Measurements from ENCODE around the gene ANLN.
"Not testable (repeated sequence)": the region's sequence is repeated elsewhere in the genome, so short reads cannot be mapped to it uniquely, and the experiment has no call there.

Gene ANLN

GRCh38 chr7:36462551-36463137 is 73.0 kb downstream of the ANLN start:
- no peak for DNase-seq (ENCODE audit: insufficient read length, low spot score)
- FAIRE-seq, result no peak

GRCh38 chr7:36464271-36464670 is 74.6 kb downstream of the ANLN start:
- DNase-seq (ENCODE audit: insufficient read length, low spot score) (no peak), FAIRE-seq (no peak)

- DNase-seq (ENCODE audit: insufficient read length, low spot score); FAIRE-seq: not testable (repeated sequence)
Measured at GRCh38 chr7:36466001-36466400, 76.3 kb downstream of the ANLN start.

- DNase-seq (ENCODE audit: insufficient read length, low spot score), result no peak
- no peak for FAIRE-seq
Measured at GRCh38 chr7:36468370-36469101, 78.9 kb downstream of the ANLN start.

- no peak for FAIRE-seq
- no peak for DNase-seq (ENCODE audit: insufficient read length, low spot score)
Measured at GRCh38 chr7:36469236-36469635, 79.6 kb downstream of the ANLN start.

GRCh38 chr7:36472141-36472729 is 82.6 kb downstream of the ANLN start:
- FAIRE-seq (no peak), DNase-seq (ENCODE audit: insufficient read length, low spot score) (no peak)

GRCh38 chr7:36473454-36474282 is 84.0 kb downstream of the ANLN start:
- FAIRE-seq (no peak), DNase-seq (ENCODE audit: insufficient read length, low spot score) (peak; percentile 7)

- DNase-seq (ENCODE audit: insufficient read length, low spot score) (no peak), FAIRE-seq (no peak)
Measured at GRCh38 chr7:36474283-36475010, 84.8 kb downstream of the ANLN start.

GRCh38 chr7:36475011-36475342 is 85.3 kb downstream of the ANLN start:
- DNase-seq (ENCODE audit: insufficient read length, low spot score) (no peak), FAIRE-seq (no peak)

GRCh38 chr7:36475381-36475780 is 85.7 kb downstream of the ANLN start:
- FAIRE-seq (no peak), DNase-seq (ENCODE audit: insufficient read length, low spot score) (no peak)

GRCh38 chr7:36478745-36479144 is 89.1 kb downstream of the ANLN start:
- FAIRE-seq, result no peak
- no peak for DNase-seq (ENCODE audit: insufficient read length, low spot score)

GRCh38 chr7:36483853-36484252 is 94.2 kb downstream of the ANLN start:
- not testable (repeated sequence) for FAIRE-seq; DNase-seq (ENCODE audit: insufficient read length, low spot score)

- no peak for DNase-seq (ENCODE audit: insufficient read length, low spot score)
- no peak for FAIRE-seq
Measured at GRCh38 chr7:36484265-36484664, 94.6 kb downstream of the ANLN start.

- FAIRE-seq, result no peak
- no peak for DNase-seq (ENCODE audit: insufficient read length, low spot score)
Measured at GRCh38 chr7:36486336-36486735, 96.7 kb downstream of the ANLN start.

- FAIRE-seq (peak; percentile 86), DNase-seq (ENCODE audit: insufficient read length, low spot score) (no peak)
Measured at GRCh38 chr7:36487756-36488336, 98.2 kb downstream of the ANLN start.

- DNase-seq (ENCODE audit: insufficient read length, low spot score), result not testable (repeated sequence)
Measured at GRCh38 chr7:36488672-36489071, 99.0 kb downstream of the ANLN start.

GRCh38 chr7:36490419-36490830 is 100.8 kb downstream of the ANLN start:
- FAIRE-seq (no peak), DNase-seq (ENCODE audit: insufficient read length, low spot score) (no peak)

More at GRCh38 chr7:36488672-36489071, 99.0 kb downstream of the ANLN start:
- FAIRE-seq, result not testable (repeated sequence)

- DNase-seq (ENCODE audit: insufficient read length, low spot score) (no peak), FAIRE-seq (no peak)
Measured at GRCh38 chr7:36491317-36491716, 101.7 kb downstream of the ANLN start.

- FAIRE-seq, result no peak
- no peak for DNase-seq (ENCODE audit: insufficient read length, low spot score)
Measured at GRCh38 chr7:36496576-36496975, 106.9 kb downstream of the ANLN start.

- FAIRE-seq; DNase-seq (ENCODE audit: insufficient read length, low spot score): not testable (repeated sequence)
Measured at GRCh38 chr7:36497176-36497575, 107.5 kb downstream of the ANLN start.

All from GM19239 (cell line).